HepG2 (cell line): Measurements from ENCODE around the gene ZBTB46. TPM values are rescaled to one million over a fixed set of nuclear protein-coding genes. Genes with fewer than 3 reads are reported as not detected.

ENCODE experiments used
- ATAC-seq: fragments of 200-7000 bp; cut with Tn5 transposase; 3 replicates; pipeline ENCODE4 v1.9.1; 2020; ENCODE audit warnings: mild to moderate bottlenecking, moderate library complexity
- BruUV-seq: library from RNA; stranded (reverse); fragments of 400-500 nt; replicated peaks from 2 replicates; lab custom pipeline; 2021; lab: Mats Ljungman, UMichigan
- CTCF ChIA-PET: fragments of 300-600 bp; formaldehyde crosslinking; extraction: SDS; loops from one replicate; lab custom pipeline; 2021; ENCODE audit warnings: low total read pairs, inconsistent platforms, low intra/inter-chr PET ratio; lab: Yijun Ruan, JAX
- POLR2A ChIA-PET: fragments of 350-600 bp; sonication (Branson Sonifier 250); formaldehyde crosslinking; loops from one replicate; lab custom pipeline; 2020; ENCODE audit warnings: antibody characterized with exemption, inconsistent platforms; lab: Yijun Ruan, JAX
- DNase-seq: peaks from one replicate; pipeline ENCODE4 v3.0.0-alpha.2; 2015; ENCODE audit warnings: low spot score
- FAIRE-seq: peaks from 3 replicates; lab custom pipeline; 2011; peaks lifted over from hg19 to GRCh38; lab: Jason Lieb, UNC
- H2AFZ ChIP-seq: one replicate; pipeline ENCODE4 v1.6.1; 2011; ENCODE audit warnings: low read length, inconsistent platforms
- H3K27ac ChIP-seq: fragments of 300-600 bp; 3 replicates; pipeline ENCODE4 v1.8.0; 2011; ENCODE audit warnings: mixed run types, mild to moderate bottlenecking, mixed read lengths, low read length, inconsistent platforms; ENCODE audit not compliant: insufficient read depth; ENCODE audit errors: extremely low read length
- H3K27me3 ChIP-seq, 2 experiments: fragments of 200-600 bp in 1 of 2; 2 replicates in 1 of 2; 3 replicates in 1 of 2; pipeline versions ENCODE4 v1.6.0 to v1.8.0; 2011; ENCODE audit warnings: low read length in 2 of 2, mild to moderate bottlenecking in 2 of 2, moderate library complexity in 2 of 2, inconsistent platforms in 1 of 2; ENCODE audit not compliant: insufficient read depth in 2 of 2, control insufficient read depth in 1 of 2
- H3K36me3 ChIP-seq, 2 experiments: fragments of 200-600 bp in 1 of 2; replicated peaks in 1 of 2; 2 replicates in 1 of 2; 3 replicates in 1 of 2; pipeline versions ENCODE4 v1.5.1 to v1.8.0; 2011; ENCODE audit warnings: low read length in 2 of 2, inconsistent platforms in 1 of 2; ENCODE audit not compliant: insufficient read depth in 2 of 2, control insufficient read depth in 1 of 2
- H3K4me1 ChIP-seq: 2 replicates; pipeline ENCODE4 v1.5.1; 2012; ENCODE audit warnings: low read length, inconsistent platforms; ENCODE audit not compliant: insufficient read depth
- H3K4me2 ChIP-seq: 2 replicates; pipeline ENCODE4 v1.6.0; 2011; ENCODE audit warnings: low read depth, low read length, inconsistent platforms
- H3K4me3 ChIP-seq, 3 experiments: fragments of 200-600 bp in 1 of 3; sonication (generic), shearing (Covaris generic) in 1 of 3; replicated peaks in 1 of 3; 2 replicates each; pipeline ENCODE4 v1.5.1; 2011 to 2016; ENCODE audit warnings: low read length in 3 of 3, inconsistent platforms in 2 of 3, low read depth in 2 of 3, mild to moderate bottlenecking in 2 of 3, control low read depth in 1 of 3, mixed read lengths in 1 of 3; ENCODE audit not compliant: insufficient read depth in 1 of 3
- H3K79me2 ChIP-seq: one replicate; pipeline ENCODE4 v1.6.1; 2011; ENCODE audit warnings: low read length, inconsistent platforms; ENCODE audit not compliant: insufficient read depth
- H3K9ac ChIP-seq: 2 replicates; pipeline ENCODE4 v1.6.0; 2011; ENCODE audit warnings: mild to moderate bottlenecking, low read depth, low read length, inconsistent platforms; ENCODE audit not compliant: insufficient read depth
- H3K9me3 ChIP-seq: 2 replicates; pipeline ENCODE4 v1.5.1; 2012; ENCODE audit warnings: mild to moderate bottlenecking, low read length
- H4K20me1 ChIP-seq: 2 replicates; pipeline ENCODE4 v1.6.0; 2011; ENCODE audit warnings: inconsistent platforms, mild to moderate bottlenecking, low read length, moderate library complexity; ENCODE audit not compliant: insufficient read depth
- MEIS1 ChIP-seq: sonication (generic); formaldehyde crosslinking; IDR thresholded peaks from 2 replicates; pipeline ENCODE4 v1.9.0; 2021; ENCODE audit warnings: mild to moderate bottlenecking, missing genetic modification reagents, moderate library complexity, borderline replicate concordance
- PHF21A ChIP-seq: sonication (generic); formaldehyde crosslinking; IDR thresholded peaks from 2 replicates; pipeline ENCODE4 v1.5.0; 2020; ENCODE audit warnings: mild to moderate bottlenecking, missing genetic modification reagents
- RARG ChIP-seq: sonication (generic); formaldehyde crosslinking; IDR thresholded peaks from 2 replicates; pipeline ENCODE4 v1.4.0; 2020; ENCODE audit warnings: low read depth, mild to moderate bottlenecking, missing genetic modification reagents
- SAP130 ChIP-seq: IDR thresholded peaks from 2 replicates; pipeline ENCODE4 v1.6.1; 2016; ENCODE audit warnings: low read depth
- STAT5B ChIP-seq: sonication (generic); formaldehyde crosslinking; IDR thresholded peaks from 2 replicates; pipeline ENCODE4 v1.4.0; 2020; ENCODE audit warnings: missing genetic modification reagents
- TBP ChIP-seq: sonication (generic); formaldehyde crosslinking; IDR thresholded peaks from 2 replicates; pipeline ENCODE4 v1.5.0; 2020; ENCODE audit warnings: missing genetic modification reagents
- ZC3H4 ChIP-seq: sonication (generic); formaldehyde crosslinking; IDR thresholded peaks from 2 replicates; pipeline ENCODE4 v1.4.0; 2020; ENCODE audit warnings: missing genetic modification reagents, borderline replicate concordance
- ZNF263 ChIP-seq: sonication (generic); formaldehyde crosslinking; IDR thresholded peaks from 2 replicates; pipeline ENCODE4 v1.4.0; 2020; ENCODE audit warnings: missing genetic modification reagents
- ZNF460 ChIP-seq: sonication (generic); formaldehyde crosslinking; IDR thresholded peaks from 2 replicates; pipeline ENCODE4 v1.5.1; 2020; ENCODE audit warnings: missing genetic modification reagents, mild to moderate bottlenecking, borderline replicate concordance
- ZNF747 ChIP-seq: sonication (generic); formaldehyde crosslinking; IDR thresholded peaks from 2 replicates; pipeline ENCODE4 v1.8.1; 2023; ENCODE audit warnings: missing genetic modification reagents, mild to moderate bottlenecking, borderline replicate concordance
- WGBS: methylation state at CpG from one replicate; pipeline ENCODE4 v1.1.6; 2017; ENCODE audit warnings: low lambda C conversion rate; 5-methylcytosine and 5-hydroxymethylcytosine counted together
- in situ Hi-C: cut with HindIII; loops from 2 replicates; pipeline ENCODE4 v1.10.0; 2017; ENCODE audit warnings: low pct_unique_long_range_greater_than_20kb; ENCODE audit not compliant: extremely low pct_ligation_motif_present
- intact Hi-C: fragments of 100-400 bp; cut with micrococcal nuclease; formaldehyde crosslinking; loops from one replicate; pipeline ENCODE4 v1.10.0; 2022; ENCODE audit not compliant: unreplicated experiment
- polyA plus RNA-seq, 8 experiments: library from polyadenylated mRNA; depleted of rRNA in 3 of 8; stranded (reverse) in 7 of 8; unstranded in 1 of 8; fragments of >200 nt; fragmentation: Illumina TruSeq in 4 of 8; extraction: Trizol in 4 of 8; gene quantifications; 2 replicates each; pipeline versions ENCODE4 v1.2.1 to v1.2.3, GENCODE V29; 2011 to 2016; ENCODE audit warnings: low read depth in 4 of 8, missing spikeins in 1 of 8, mixed read lengths in 1 of 8; ENCODE audit not compliant: insufficient read depth in 1 of 8
- total RNA-seq, 5 experiments: library from RNA; depleted of rRNA; stranded (reverse); fragments of >200 nt; fragmentation: Illumina TruSeq; extraction: Trizol; gene quantifications; 2 replicates each; pipeline ENCODE4 v1.2.3, GENCODE V29; 2016; ENCODE audit warnings: low read depth in 1 of 5
- TF ChIP-seq, protein P1 (sequence below): sonication (generic); formaldehyde crosslinking; IDR thresholded peaks from 2 replicates; pipeline ENCODE4 v1.5.0; 2020; ENCODE audit warnings: mild to moderate bottlenecking, missing genetic modification reagents
- TF ChIP-seq, protein P2 (sequence below): IDR thresholded peaks from 2 replicates; pipeline ENCODE4 v1.6.1; 2012; ENCODE audit warnings: inconsistent platforms
- TF ChIP-seq, protein P3 (sequence below): sonication (generic); formaldehyde crosslinking; IDR thresholded peaks from 2 replicates; pipeline ENCODE4 v1.9.0; 2022; ENCODE audit warnings: missing genetic modification reagents, mild to moderate bottlenecking, borderline replicate concordance
- TF ChIP-seq, protein P4 (sequence below): sonication (generic); formaldehyde crosslinking; conservative IDR thresholded peaks from 2 replicates; pipeline ENCODE4 v1.4.0; 2020; ENCODE audit warnings: missing genetic modification reagents
- TF ChIP-seq, protein P5 (sequence below): sonication (generic); formaldehyde crosslinking; IDR thresholded peaks from 2 replicates; pipeline ENCODE4 v1.4.0; 2020; ENCODE audit warnings: mild to moderate bottlenecking, missing genetic modification reagents

Gene ZBTB46
- total and polyA plus RNA-seq, 2 of the 13 experiments (the other 11 are each of a cell fraction or from before 2014, with no cell fraction given), result 1.6 to 13.5 TPM

DNA sequence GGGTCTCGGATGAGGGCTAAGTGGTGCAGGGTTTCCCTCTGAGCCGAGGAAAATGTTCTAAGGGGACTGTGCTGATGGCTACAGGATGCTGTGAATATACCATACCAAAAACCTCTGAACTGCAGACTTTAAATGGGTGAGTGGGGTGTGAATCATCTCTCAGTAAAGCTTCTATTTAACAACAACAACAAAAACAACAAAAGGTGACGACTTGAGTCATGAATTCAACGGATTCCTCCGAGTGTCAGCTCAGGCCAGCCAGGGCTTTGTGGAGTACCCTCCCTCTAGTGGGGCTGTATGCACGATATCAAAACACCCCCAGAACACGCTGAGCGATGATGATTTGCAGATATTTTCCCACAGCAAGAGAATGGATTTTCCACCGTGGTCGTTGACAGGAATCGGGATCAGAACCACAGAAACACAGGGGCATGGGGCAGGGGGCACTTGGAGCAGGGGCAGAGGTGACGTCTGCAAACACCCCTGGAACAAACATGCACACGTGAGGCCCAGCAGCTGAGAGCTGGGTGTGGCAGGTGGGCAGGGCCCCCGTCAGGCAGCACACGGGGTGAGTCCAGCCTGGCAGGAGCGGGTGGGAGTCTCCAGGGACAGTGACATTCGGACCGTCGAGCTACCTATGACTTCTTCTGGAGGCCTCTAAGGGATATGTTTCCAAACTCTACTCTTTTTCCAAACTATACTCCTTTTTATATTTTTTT lies 52.9 kb downstream of the ZBTB46 start:
- in situ Hi-C loops, result no loop called here
- Histone ChIP-seq H3K4me3 (no peak overlapping the region), H3K27ac (no peak overlapping the region), H3K27me3 (no peaks in the 10 kb centered on the region), H3K4me2 (no peak overlapping the region), H3K9me3 (no peaks in the 10 kb centered on the region), H3K36me3 (no peaks in the 10 kb centered on the region), H3K9ac (no peak overlapping the region), H2AFZ (no peak overlapping the region), H3K4me1 (peaks cover 19% of the 10 kb centered on the region), H3K79me2 (no peaks in the 10 kb centered on the region), H4K20me1 (no peaks in the 10 kb centered on the region)
- DNase-seq, result no peak
- ChIA-PET CTCF (no interaction called here), POLR2A (interaction anchor here (0.7 to 2.0 kb wide), 2 partner anchors 11 to 70 kb away, joined by 3 to 8 read pairs; partner anchors contain the start of genes ARFRP1 and ZGPAT)
- ATAC-seq, result no peak
- 51% methylated on average over 19 of the region's 19 CpGs for WGBS
- no TSS peak for BruUV-seq
- intact Hi-C loops, result no loop called here
- no peak for FAIRE-seq
- TF ChIP-seq, protein P1, sequence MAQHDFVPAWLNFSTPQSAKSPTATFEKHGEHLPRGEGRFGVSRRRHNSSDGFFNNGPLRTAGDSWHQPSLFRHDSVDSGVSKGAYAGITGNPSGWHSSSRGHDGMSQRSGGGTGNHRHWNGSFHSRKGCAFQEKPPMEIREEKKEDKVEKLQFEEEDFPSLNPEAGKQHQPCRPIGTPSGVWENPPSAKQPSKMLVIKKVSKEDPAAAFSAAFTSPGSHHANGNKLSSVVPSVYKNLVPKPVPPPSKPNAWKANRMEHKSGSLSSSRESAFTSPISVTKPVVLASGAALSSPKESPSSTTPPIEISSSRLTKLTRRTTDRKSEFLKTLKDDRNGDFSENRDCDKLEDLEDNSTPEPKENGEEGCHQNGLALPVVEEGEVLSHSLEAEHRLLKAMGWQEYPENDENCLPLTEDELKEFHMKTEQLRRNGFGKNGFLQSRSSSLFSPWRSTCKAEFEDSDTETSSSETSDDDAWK (CRISPR knock-in tag), result no peak
- TF ChIP-seq PHF21A, result no peak
- no peak for TF ChIP-seq ZNF747 (CRISPR knock-in tag)
- no peak for TF ChIP-seq MEIS1 (CRISPR knock-in tag)
- TF ChIP-seq STAT5B (CRISPR knock-in tag), result no peak
- TF ChIP-seq, protein P2, sequence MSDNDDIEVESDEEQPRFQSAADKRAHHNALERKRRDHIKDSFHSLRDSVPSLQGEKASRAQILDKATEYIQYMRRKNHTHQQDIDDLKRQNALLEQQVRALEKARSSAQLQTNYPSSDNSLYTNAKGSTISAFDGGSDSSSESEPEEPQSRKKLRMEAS, result peak; percentile 16; the same call in 1 of the 2 replicates
- TF ChIP-seq, protein P3, sequence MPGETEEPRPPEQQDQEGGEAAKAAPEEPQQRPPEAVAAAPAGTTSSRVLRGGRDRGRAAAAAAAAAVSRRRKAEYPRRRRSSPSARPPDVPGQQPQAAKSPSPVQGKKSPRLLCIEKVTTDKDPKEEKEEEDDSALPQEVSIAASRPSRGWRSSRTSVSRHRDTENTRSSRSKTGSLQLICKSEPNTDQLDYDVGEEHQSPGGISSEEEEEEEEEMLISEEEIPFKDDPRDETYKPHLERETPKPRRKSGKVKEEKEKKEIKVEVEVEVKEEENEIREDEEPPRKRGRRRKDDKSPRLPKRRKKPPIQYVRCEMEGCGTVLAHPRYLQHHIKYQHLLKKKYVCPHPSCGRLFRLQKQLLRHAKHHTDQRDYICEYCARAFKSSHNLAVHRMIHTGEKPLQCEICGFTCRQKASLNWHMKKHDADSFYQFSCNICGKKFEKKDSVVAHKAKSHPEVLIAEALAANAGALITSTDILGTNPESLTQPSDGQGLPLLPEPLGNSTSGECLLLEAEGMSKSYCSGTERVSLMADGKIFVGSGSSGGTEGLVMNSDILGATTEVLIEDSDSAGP (CRISPR knock-in tag), result no peak
- TF ChIP-seq RARG, result no peak
- peak; percentile 22; the same call in 1 of the 2 replicates for TF ChIP-seq SAP130
- TF ChIP-seq ZNF263 (CRISPR knock-in tag), result no peak
- TF ChIP-seq TBP, result no peak
- no peak for TF ChIP-seq ZC3H4 (CRISPR knock-in tag)
- TF ChIP-seq, protein P4, sequence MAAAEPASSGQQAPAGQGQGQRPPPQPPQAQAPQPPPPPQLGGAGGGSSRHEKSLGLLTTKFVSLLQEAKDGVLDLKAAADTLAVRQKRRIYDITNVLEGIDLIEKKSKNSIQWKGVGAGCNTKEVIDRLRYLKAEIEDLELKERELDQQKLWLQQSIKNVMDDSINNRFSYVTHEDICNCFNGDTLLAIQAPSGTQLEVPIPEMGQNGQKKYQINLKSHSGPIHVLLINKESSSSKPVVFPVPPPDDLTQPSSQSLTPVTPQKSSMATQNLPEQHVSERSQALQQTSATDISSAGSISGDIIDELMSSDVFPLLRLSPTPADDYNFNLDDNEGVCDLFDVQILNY (CRISPR knock-in tag), result no peak
- TF ChIP-seq, protein P5, sequence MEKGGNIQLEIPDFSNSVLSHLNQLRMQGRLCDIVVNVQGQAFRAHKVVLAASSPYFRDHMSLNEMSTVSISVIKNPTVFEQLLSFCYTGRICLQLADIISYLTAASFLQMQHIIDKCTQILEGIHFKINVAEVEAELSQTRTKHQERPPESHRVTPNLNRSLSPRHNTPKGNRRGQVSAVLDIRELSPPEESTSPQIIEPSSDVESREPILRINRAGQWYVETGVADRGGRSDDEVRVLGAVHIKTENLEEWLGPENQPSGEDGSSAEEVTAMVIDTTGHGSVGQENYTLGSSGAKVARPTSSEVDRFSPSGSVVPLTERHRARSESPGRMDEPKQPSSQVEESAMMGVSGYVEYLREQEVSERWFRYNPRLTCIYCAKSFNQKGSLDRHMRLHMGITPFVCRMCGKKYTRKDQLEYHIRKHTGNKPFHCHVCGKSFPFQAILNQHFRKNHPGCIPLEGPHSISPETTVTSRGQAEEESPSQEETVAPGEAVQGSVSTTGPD (CRISPR knock-in tag), result no peak
- TF ChIP-seq ZNF460 (CRISPR knock-in tag), result no peak
